Measurements from ENCODE around the gene ANKRD28. TPM values are rescaled to one million over a fixed set of nuclear protein-coding genes. Genes with fewer than 3 reads are reported as not detected.
"Not testable (repeated sequence)": the region's sequence is repeated elsewhere in the genome, so short reads cannot be mapped to it uniquely, and the experiment has no call there.

Gene ANKRD28
- total RNA-seq, 2 donors from 2014 or later: 29.3 to 50.0 TPM

GRCh38 chr3:15753056-15753710, 44.6 kb downstream of the ANKRD28 start:
- H3K4me3 Mint-ChIP-seq: no peak overlapping the region
- no peaks in the 10 kb centered on the region for H3K9me3 Mint-ChIP-seq
- peak overlapping the region; percentile 14 to 38 for H3K27ac Mint-ChIP-seq
- H3K4me1 Mint-ChIP-seq (ENCODE audit: low read depth in 2 of 2): peaks cover 17 to 20% of the 10 kb centered on the region in 2 donors
- DNase-seq (ENCODE audit: low spot score) (no peak), ATAC-seq (no peak)
- peaks cover 21% of the 10 kb centered on the region for H3K36me3 Mint-ChIP-seq
- no peaks in the 10 kb centered on the region for H3K27me3 Mint-ChIP-seq

- Mint-ChIP-seq H3K27me3 (no peaks in the 10 kb centered on the region), H3K4me3 (no peak overlapping the region), H3K9me3 (no peaks in the 10 kb centered on the region), H3K4me1 (ENCODE audit: low read depth in 2 of 2) (peaks cover 34 to 38% of the 10 kb centered on the region in 2 donors), H3K27ac (no peak overlapping the region), H3K36me3 (peaks cover 35% of the 10 kb centered on the region)
- DNase-seq (ENCODE audit: low spot score): no peak
- ATAC-seq: no peak
These were observed 46.9 kb downstream of the ANKRD28 start for GRCh38 chr3:15750879-15751278.

- ATAC-seq (no peak), DNase-seq (ENCODE audit: low spot score) (no peak)
- Mint-ChIP-seq H3K4me1 (ENCODE audit: low read depth in 2 of 2) (peaks cover 39 to 45% of the 10 kb centered on the region in 2 donors), H3K27me3 (no peaks in the 10 kb centered on the region), H3K4me3 (no peak overlapping the region), H3K36me3 (peaks cover 43% of the 10 kb centered on the region), H3K27ac (no peak overlapping the region), H3K9me3 (no peaks in the 10 kb centered on the region)
These were observed 47.6 kb downstream of the ANKRD28 start for GRCh38 chr3:15750143-15750542.

- DNase-seq (ENCODE audit: low spot score); H3K27me3 Mint-ChIP-seq; H3K9me3 Mint-ChIP-seq: not testable (repeated sequence)
- Mint-ChIP-seq H3K4me1 (ENCODE audit: low read depth in 2 of 2) (peaks cover 36 to 41% of the 10 kb centered on the region in 2 donors), H3K36me3 (peaks cover 52% of the 10 kb centered on the region), H3K27ac (peak overlapping the region; percentile 43 to 52), H3K4me3 (peak overlapping the region; percentile 44)
- peak in 1 of 2 donors; percentile 67 for ATAC-seq
These were observed 51.9 kb downstream of the ANKRD28 start for GRCh38 chr3:15745896-15746295.

GRCh38 chr3:15744176-15744575, 53.6 kb downstream of the ANKRD28 start:
- DNase-seq (ENCODE audit: low spot score): no peak
- Mint-ChIP-seq H3K36me3 (peaks cover 59% of the 10 kb centered on the region), H3K4me3 (no peak overlapping the region), H3K4me1 (ENCODE audit: low read depth in 2 of 2) (peaks cover 36% of the 10 kb centered on the region in 2 donors), H3K27ac (no peak overlapping the region), H3K27me3 (no peaks in the 10 kb centered on the region), H3K9me3 (peaks cover 7% of the 10 kb centered on the region)
- no peak for ATAC-seq

GRCh38 chr3:15743587-15744009, 54.2 kb downstream of the ANKRD28 start:
- ATAC-seq (no peak), DNase-seq (ENCODE audit: low spot score) (no peak)
- Mint-ChIP-seq H3K27me3 (no peaks in the 10 kb centered on the region), H3K36me3 (peaks cover 62% of the 10 kb centered on the region), H3K9me3 (peaks cover 10% of the 10 kb centered on the region), H3K4me3 (no peak overlapping the region), H3K27ac (no peak overlapping the region), H3K4me1 (ENCODE audit: low read depth in 2 of 2) (peaks cover 36% of the 10 kb centered on the region in 2 donors)

GRCh38 chr3:15742236-15742635, 55.5 kb downstream of the ANKRD28 start:
- ATAC-seq; DNase-seq (ENCODE audit: low spot score); H3K4me3 Mint-ChIP-seq; H3K27me3 Mint-ChIP-seq; H3K27ac Mint-ChIP-seq: not testable (repeated sequence)
- peaks cover 10% of the 10 kb centered on the region for H3K9me3 Mint-ChIP-seq
- peaks cover 27 to 31% of the 10 kb centered on the region in 2 donors for H3K4me1 Mint-ChIP-seq (ENCODE audit: low read depth in 2 of 2)
- H3K36me3 Mint-ChIP-seq: peaks cover 57% of the 10 kb centered on the region

GRCh38 chr3:15738616-15739005, 59.2 kb downstream of the ANKRD28 start:
- H3K27ac Mint-ChIP-seq; H3K27me3 Mint-ChIP-seq; H3K4me1 Mint-ChIP-seq (ENCODE audit: low read depth in 2 of 2); DNase-seq (ENCODE audit: low spot score); H3K4me3 Mint-ChIP-seq; ATAC-seq: not testable (repeated sequence)
- Mint-ChIP-seq H3K9me3 (peaks cover 10% of the 10 kb centered on the region), H3K36me3 (peaks cover 36% of the 10 kb centered on the region)

- Mint-ChIP-seq H3K27ac (peak overlapping the region; percentile 69 to 87), H3K4me1 (ENCODE audit: low read depth in 2 of 2) (peaks cover 39 to 43% of the 10 kb centered on the region in 2 donors), H3K9me3 (no peaks in the 10 kb centered on the region), H3K27me3 (no peaks in the 10 kb centered on the region), H3K36me3 (peaks cover 4% of the 10 kb centered on the region), H3K4me3 (peak overlapping the region; percentile 52)
- ATAC-seq: peak; percentile 59 to 79
- DNase-seq (ENCODE audit: low spot score): no peak
These were observed 66.8 kb downstream of the ANKRD28 start for GRCh38 chr3:15731024-15731423.

- H3K4me3 Mint-ChIP-seq: no peak overlapping the region
- no peaks in the 10 kb centered on the region for H3K9me3 Mint-ChIP-seq
- H3K27me3 Mint-ChIP-seq: no peaks in the 10 kb centered on the region
- H3K27ac Mint-ChIP-seq: peak overlapping the region in 1 of 2 donors; percentile 44
- no peak for DNase-seq (ENCODE audit: low spot score)
- no peak for ATAC-seq
- H3K36me3 Mint-ChIP-seq: peaks cover 4% of the 10 kb centered on the region
- H3K4me1 Mint-ChIP-seq (ENCODE audit: low read depth in 2 of 2): peaks cover 43 to 45% of the 10 kb centered on the region in 2 donors
These were observed 69.0 kb downstream of the ANKRD28 start for GRCh38 chr3:15728766-15729165.

GRCh38 chr3:15726881-15727280, 70.9 kb downstream of the ANKRD28 start:
- no peak for DNase-seq (ENCODE audit: low spot score)
- Mint-ChIP-seq H3K9me3 (no peaks in the 10 kb centered on the region), H3K36me3 (peaks cover 4% of the 10 kb centered on the region), H3K4me1 (ENCODE audit: low read depth in 2 of 2) (peaks cover 35 to 37% of the 10 kb centered on the region in 2 donors), H3K4me3 (no peak overlapping the region), H3K27ac (no peak overlapping the region), H3K27me3 (no peaks in the 10 kb centered on the region)
- no peak for ATAC-seq

GRCh38 chr3:15726043-15726442, 71.7 kb downstream of the ANKRD28 start:
- Mint-ChIP-seq H3K27ac (peak overlapping the region in 1 of 2 donors; percentile 9), H3K27me3 (no peaks in the 10 kb centered on the region), H3K36me3 (peaks cover 4% of the 10 kb centered on the region), H3K4me1 (ENCODE audit: low read depth in 2 of 2) (peaks cover 30 to 31% of the 10 kb centered on the region in 2 donors), H3K9me3 (no peaks in the 10 kb centered on the region), H3K4me3 (peak overlapping the region; percentile 15)
- ATAC-seq (peak in 1 of 2 donors; percentile 77), DNase-seq (ENCODE audit: low spot score) (no peak)

GRCh38 chr3:15724446-15724845, 73.3 kb downstream of the ANKRD28 start:
- Mint-ChIP-seq H3K27me3 (no peaks in the 10 kb centered on the region), H3K4me1 (ENCODE audit: low read depth in 2 of 2) (peaks cover 17 to 24% of the 10 kb centered on the region in 2 donors), H3K4me3 (no peak overlapping the region), H3K27ac (no peak overlapping the region), H3K9me3 (no peaks in the 10 kb centered on the region), H3K36me3 (peaks cover 16% of the 10 kb centered on the region)
- no peak for ATAC-seq
- DNase-seq (ENCODE audit: low spot score): no peak

- no peaks in the 10 kb centered on the region for H3K9me3 Mint-ChIP-seq
- no peak for DNase-seq (ENCODE audit: low spot score)
- ATAC-seq: no peak
- no peak overlapping the region for H3K4me3 Mint-ChIP-seq
- peaks cover 8 to 15% of the 10 kb centered on the region in 2 donors for H3K4me1 Mint-ChIP-seq (ENCODE audit: low read depth in 2 of 2)
- no peaks in the 10 kb centered on the region for H3K27me3 Mint-ChIP-seq
- peaks cover 13% of the 10 kb centered on the region for H3K36me3 Mint-ChIP-seq
- H3K27ac Mint-ChIP-seq: no peak overlapping the region
These were observed 74.2 kb downstream of the ANKRD28 start for GRCh38 chr3:15723624-15723884.
